ENCODE results near the gene PTPN1.

Gene PTPN1

GRCh38 chr20:50514750-50515149 is 4.6 kb downstream of the PTPN1 start:
- no peak for DNase-seq

GRCh38 chr20:50515471-50516106 is 5.4 kb downstream of the PTPN1 start:
- no peak for DNase-seq

GRCh38 chr20:50516180-50516934 is 6.2 kb downstream of the PTPN1 start:
- no peak for DNase-seq

- no peak for DNase-seq
Measured at GRCh38 chr20:50516935-50517816, 7.0 kb downstream of the PTPN1 start.

- DNase-seq: no peak
Measured at GRCh38 chr20:50517817-50518154, 7.6 kb downstream of the PTPN1 start.

GRCh38 chr20:50518270-50518721 is 8.1 kb downstream of the PTPN1 start:
- DNase-seq: no peak

GRCh38 chr20:50519036-50519762 is 9.0 kb downstream of the PTPN1 start:
- no peak for DNase-seq

GRCh38 chr20:50520222-50520880 is 10.2 kb downstream of the PTPN1 start:
- DNase-seq: no peak

GRCh38 chr20:50521221-50522052 is 11.3 kb downstream of the PTPN1 start:
- no peak for DNase-seq

- no peak for DNase-seq
Measured at GRCh38 chr20:50522053-50522674, 12.0 kb downstream of the PTPN1 start.

- DNase-seq: no peak
Measured at GRCh38 chr20:50523552-50524167, 13.5 kb downstream of the PTPN1 start.

GRCh38 chr20:50525681-50526080 is 15.5 kb downstream of the PTPN1 start:
- DNase-seq: no peak

GRCh38 chr20:50526403-50526989 is 16.3 kb downstream of the PTPN1 start:
- no peak for DNase-seq

- DNase-seq: no peak
Measured at GRCh38 chr20:50527068-50527605, 17.0 kb downstream of the PTPN1 start.

GRCh38 chr20:50528129-50528528 is 17.9 kb downstream of the PTPN1 start:
- DNase-seq: no peak

- DNase-seq: no peak
Measured at GRCh38 chr20:50528804-50529351, 18.7 kb downstream of the PTPN1 start.

- DNase-seq: no peak
Measured at GRCh38 chr20:50532221-50532620, 22.0 kb downstream of the PTPN1 start.

GRCh38 chr20:50533061-50533460 is 22.9 kb downstream of the PTPN1 start:
- no peak for DNase-seq

- DNase-seq: no peak
Measured at GRCh38 chr20:50533464-50533863, 23.3 kb downstream of the PTPN1 start.

All from NCI-H1930 (cell line).